ENCODE measurements around the gene AMBRA1.

Gene AMBRA1

DNA sequence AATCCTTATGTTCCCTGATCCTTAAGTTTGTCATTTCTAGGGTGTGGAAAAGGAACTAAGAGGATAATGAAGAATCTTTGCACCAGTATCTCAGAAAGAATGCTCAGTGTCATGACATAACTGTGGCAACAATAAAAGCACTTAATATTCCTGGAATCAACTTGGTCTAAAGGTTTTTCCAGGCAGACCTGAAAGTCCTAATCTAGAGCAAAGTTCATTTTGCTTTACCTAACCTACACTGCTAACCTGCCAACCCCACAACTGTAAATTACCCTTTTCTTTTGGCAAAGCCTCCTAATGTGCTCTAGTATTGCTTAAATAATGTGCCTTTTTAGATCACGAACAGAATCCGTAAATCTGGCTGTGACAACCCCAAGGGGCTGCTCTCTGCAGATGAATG lies 82.5 kb downstream of the AMBRA1 start:
- no peak for DNase-seq (ENCODE audit: low read depth in 2 of 2, low spot score in 1 of 2)

DNA sequence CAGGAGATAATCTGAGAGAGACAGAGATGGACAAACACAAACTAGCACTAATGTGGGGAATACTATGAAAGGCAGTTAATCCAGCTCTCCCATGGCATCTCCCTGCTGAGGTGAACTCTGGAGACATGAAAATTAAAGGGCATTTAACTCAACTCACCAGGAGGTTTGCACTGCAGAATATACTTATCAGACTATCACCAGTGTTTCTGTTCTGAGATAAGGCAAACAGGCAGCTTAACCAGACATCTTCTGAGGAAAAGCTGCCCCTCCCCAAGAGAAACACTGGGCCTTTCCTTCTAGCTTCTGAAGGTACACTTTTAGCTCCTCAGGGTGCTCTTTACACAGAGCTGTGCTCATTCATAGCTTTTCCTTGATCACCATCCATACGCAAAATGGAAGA lies 85.5 kb downstream of the AMBRA1 start:
- no peak for DNase-seq (ENCODE audit: low read depth in 2 of 2, low spot score in 1 of 2)

DNA sequence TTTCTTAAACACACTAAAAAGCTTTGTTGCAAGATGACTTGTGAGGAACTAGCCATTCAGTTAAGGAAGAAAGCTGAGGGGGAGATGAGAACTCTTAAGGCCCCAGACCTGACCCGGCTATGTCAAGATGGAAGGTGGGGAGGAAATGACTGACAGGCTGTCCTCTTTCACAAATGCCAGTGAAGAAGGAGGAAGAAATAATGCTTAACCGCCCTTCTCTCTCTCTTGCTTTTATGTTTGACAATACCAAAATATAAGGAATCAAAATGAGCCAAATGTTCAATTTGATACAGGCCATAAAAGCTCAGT lies 87.4 kb downstream of the AMBRA1 start:
- DNase-seq (ENCODE audit: low read depth in 2 of 2, low spot score in 1 of 2) = no peak

GRCh38 chr11:46505741-46506482 lies 87.9 kb downstream of the AMBRA1 start:
- DNase-seq (ENCODE audit: low read depth in 2 of 2, low spot score in 1 of 2) = no peak

DNA sequence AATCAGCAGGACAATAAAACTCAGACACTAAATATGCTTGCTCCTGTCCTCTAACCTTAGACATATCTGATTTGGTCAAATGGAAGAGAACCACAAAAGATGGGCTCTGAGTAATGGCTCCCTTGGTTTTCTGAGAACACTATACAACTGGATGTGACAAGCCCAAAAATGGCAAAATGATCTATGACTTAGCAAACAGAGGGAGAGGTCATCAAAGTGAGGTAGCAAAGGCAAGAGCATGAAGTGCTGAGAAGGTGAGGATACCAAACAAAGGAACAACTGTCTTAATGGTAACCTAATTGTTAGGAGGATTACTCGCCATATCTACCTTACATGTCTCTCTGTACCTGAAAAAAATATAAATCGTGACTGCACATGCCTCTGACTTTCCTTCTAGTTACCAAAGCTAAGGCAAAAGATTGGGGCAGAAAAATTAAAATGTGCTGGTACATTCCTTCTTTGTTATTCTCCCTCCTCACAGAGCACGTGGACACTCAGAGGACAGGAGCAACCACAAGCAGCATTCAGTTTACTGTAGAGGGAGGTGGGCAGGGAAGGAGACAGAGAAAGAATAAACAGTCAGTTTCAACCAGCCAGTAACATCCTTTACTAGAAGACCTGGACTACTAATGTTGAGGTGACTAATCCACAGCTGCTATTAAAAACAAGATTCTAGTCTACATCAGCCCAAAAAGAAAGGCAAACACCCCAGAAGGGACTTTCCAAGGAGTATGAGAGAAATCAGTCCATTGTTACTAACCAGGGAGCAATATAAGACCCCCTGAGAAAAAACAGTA lies 88.8 kb downstream of the AMBRA1 start:
- no peak for DNase-seq (ENCODE audit: low read depth in 2 of 2, low spot score in 1 of 2)

- DNase-seq (ENCODE audit: low read depth in 2 of 2, low spot score in 1 of 2) = no peak
Measured at GRCh38 chr11:46499821-46500220, 94.0 kb downstream of the AMBRA1 start.

GRCh38 chr11:46498968-46499367 lies 94.9 kb downstream of the AMBRA1 start:
- no peak for DNase-seq (ENCODE audit: low read depth in 2 of 2, low spot score in 1 of 2)

DNA sequence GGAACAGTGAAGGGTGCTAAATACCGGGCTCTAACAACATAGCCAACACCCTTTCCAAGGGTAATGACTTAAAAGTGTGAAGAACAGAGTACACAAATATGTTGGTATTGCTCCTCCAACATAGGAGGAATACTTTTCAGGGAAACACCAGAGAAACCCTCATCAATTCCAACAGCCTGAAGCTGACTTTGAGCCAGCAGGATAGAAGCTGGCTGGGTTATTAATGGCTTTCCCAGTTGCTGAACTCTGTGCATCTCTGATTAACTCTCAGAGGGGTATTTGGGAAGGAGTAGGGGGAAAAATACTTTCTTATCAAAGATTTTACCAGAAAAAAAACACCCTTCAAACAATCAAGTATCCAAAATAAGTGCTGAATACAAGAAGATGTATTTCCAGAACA lies 95.6 kb downstream of the AMBRA1 start:
- no peak for DNase-seq (ENCODE audit: low read depth in 2 of 2, low spot score in 1 of 2)

DNA sequence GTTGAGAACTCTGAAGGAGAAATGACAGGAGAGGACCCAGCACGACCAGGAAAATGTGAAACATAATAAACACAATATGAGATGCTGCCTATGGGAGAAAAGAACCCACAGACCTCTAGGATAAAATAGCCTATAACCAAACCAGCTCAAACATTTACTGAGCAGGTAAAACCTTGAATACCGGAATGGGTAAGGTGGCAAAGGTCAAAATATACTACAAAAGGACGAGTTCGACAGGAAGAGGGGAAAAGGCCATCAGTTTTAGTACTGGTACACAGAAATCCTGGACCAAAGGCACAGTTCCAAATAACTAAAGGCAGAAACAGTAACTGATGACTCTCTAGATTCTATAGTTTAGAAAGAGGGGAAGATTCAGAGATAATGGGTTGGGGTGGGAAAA lies 96.3 kb downstream of the AMBRA1 start:
- no peak for DNase-seq (ENCODE audit: low read depth in 2 of 2, low spot score in 1 of 2)

DNA sequence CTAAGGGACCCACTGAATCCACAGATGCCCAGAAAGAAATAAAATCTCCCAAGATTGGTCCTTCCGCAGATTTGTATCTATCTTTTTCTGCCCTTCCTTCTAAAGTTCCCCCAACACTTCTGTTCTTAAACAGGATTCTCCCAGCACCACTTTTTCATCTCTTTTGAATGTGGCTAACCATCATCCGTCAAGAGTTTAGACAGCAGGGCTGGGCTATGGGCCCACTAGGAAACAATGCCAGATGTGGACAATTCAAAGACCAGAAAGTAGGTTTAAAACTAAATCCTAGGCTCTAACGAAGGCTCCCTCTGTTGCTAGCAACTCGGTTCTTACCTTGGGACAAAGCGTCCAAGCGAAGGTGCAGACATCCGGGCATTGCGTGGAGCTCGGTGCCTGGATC lies 100.0 kb downstream of the AMBRA1 start:
- DNase-seq (ENCODE audit: low read depth in 2 of 2, low spot score in 1 of 2) = no peak

- DNase-seq (ENCODE audit: low read depth in 2 of 2, low spot score in 1 of 2) = no peak
Measured at GRCh38 chr11:46492532-46492931, 101.3 kb downstream of the AMBRA1 start.

DNA sequence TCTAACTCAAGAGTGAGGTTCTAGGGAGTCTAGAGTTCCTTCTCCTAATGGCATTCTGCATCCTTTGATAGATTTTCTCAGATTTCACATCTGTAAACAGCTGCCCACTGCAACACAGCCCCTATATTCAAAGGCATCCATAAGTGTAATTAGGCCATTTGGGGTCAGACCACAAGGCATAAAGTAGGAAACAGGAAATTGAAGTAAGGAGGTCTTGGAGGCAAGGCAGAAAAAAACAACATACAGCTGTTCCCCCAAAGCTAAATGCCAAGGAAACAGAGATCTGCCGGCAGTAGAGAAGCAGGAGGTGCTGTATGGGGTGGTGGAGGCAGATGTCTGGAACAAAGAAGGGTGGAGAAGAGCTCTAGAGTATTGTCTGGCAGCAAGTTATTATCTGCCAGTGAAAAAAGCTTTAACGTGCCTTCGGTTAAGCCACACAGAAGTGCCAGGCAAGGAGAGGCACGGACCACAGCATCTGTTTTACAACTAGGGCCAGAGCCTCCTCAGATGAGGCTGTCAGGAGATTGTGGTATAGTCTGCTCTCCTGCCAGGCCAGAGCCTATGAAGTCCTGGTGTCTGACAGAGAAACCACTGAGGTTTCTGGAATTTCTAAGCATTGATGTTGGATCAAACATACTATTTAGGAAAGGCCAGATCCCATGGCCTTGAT lies 102.0 kb downstream of the AMBRA1 start:
- no peak for DNase-seq (ENCODE audit: low read depth in 2 of 2, low spot score in 1 of 2)

GRCh38 chr11:46490666-46491065 lies 103.2 kb downstream of the AMBRA1 start:
- no peak for DNase-seq (ENCODE audit: low read depth in 2 of 2, low spot score in 1 of 2)

DNA sequence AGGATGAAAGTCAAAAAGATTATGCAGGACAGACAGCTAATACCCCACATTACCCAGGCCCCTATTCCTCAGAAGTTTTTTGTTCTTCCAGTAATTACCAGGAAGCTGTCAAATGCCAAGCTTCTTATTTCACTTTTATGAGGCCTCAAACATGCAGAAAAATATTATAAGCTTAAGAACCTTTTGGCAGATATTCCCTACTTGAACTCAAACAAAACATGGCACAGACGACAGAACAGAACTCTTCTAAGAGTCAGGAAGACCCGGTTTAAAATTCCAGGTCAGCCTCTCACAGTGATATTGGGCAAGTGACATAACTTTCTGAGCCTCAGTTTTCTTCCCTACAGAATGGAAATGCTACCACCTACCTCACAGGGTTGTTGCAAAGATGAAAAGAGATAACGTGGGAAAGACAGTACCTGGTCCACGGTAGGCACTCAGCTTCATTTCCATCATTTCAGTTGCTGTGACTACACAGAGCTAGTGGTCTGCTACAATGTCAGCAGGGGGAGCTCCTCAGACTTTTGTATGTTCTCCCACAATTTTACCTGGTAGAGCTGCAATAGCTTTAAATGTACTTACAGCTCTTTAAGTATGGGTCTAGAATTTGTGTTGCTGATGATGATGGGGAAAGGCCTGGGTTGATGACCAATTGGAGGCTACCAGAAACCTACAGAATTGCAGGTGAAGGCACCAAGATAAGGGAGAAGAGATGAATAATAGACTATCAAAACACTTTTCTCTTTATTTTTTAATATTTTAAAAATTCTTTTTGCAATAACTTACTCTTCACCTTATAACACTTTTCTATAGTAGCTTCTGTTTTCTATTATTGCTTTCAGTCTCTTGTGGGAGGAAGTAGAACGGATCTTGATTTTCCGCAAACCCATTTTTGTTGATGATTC lies 103.9 kb downstream of the AMBRA1 start:
- no peak for DNase-seq (ENCODE audit: low read depth in 2 of 2, low spot score in 1 of 2)

GRCh38 chr11:46485856-46486443 lies 107.9 kb downstream of the AMBRA1 start:
- DNase-seq (ENCODE audit: low read depth in 2 of 2, low spot score in 1 of 2) = no peak

DNA sequence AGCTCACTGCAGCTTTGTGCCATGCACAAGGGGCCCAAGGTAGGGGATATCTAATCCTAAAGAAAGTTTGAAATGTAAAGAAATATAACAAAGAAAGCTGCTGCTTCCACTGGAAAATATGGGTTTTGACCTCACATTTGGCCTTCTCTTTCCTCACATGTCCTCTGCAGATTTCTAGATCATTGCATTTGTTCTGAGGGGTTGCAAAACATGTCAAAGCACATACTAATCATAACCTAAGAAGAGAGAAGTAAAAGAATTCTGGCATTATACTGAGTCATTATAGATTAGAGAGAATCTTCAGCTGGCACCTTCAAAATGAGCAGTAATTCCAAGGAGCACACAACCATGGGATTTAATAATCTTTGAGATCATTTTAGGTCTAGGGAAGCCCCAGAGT lies 109.7 kb downstream of the AMBRA1 start:
- DNase-seq (ENCODE audit: low read depth in 2 of 2, low spot score in 1 of 2) = no peak

DNA sequence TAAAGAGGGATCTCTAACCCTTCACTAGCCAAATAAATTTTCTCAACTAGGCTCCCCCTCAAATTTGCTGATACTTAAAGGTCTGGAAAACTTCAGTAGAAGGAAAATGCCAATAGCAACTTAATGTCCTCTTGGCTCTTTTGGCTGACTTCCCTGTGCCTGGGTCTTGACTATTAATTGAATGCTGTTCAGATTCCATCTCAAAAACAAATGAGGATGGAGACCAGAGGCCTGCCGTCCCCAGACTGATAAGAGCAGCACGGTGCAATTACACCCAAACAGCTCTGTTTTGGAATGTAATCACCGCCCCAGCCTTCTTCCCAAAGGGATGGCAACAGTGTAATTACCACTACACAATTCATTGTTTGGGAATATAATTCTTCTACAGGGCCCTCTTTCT lies 112.9 kb downstream of the AMBRA1 start:
- DNase-seq (ENCODE audit: low read depth in 2 of 2, low spot score in 1 of 2) = no peak

- no peak for DNase-seq (ENCODE audit: low read depth in 2 of 2, low spot score in 1 of 2)
Measured at GRCh38 chr11:46480166-46480726, 113.6 kb downstream of the AMBRA1 start.

DNA sequence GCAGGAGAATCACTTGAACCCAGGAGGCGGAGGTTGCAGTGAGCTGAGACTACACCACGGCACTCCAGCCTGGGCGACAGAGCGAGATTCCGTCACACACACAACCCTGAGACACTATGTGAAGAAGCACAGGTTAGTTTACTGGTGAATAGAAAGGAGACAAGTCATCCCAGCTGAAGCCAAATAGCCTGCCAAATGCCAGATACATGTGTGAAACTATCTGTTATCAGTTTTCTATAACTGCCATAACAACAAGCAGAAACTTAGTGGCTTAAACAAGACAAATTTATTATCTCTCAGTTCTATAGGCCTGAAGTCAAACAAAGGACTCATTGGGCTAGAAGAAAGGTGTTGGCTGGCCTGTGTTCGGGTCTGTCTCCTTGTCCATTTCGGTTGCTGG lies 114.2 kb downstream of the AMBRA1 start:
- no peak for DNase-seq (ENCODE audit: low read depth in 2 of 2, low spot score in 1 of 2)

GRCh38 chr11:46478196-46478595 lies 115.6 kb downstream of the AMBRA1 start:
- no peak for DNase-seq (ENCODE audit: low read depth in 2 of 2, low spot score in 1 of 2)

DNA sequence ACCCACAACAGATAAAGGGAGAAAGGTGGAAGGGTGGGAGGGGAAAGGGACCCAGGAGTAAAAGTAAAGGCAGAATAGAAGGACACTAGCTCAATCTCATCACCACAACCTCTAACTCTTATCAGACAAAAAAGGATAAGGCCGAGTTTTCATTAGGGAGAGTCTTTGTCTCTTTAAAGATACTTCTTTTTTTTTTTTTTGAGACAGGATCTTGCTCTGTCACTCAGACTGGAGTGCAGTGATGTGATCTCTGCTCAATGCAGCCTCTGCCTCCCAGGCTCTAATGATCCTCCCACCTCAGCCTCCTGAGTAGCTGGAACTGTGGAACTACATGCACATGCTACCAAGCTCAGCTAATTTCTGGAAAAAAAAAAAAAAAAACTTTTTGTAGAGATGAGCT lies 116.7 kb downstream of the AMBRA1 start:
- no peak for DNase-seq (ENCODE audit: low read depth in 2 of 2, low spot score in 1 of 2)
